ENCODE results near the gene SMOC2. TPM values are rescaled to one million over a fixed set of nuclear protein-coding genes. Genes with fewer than 3 reads are reported as not detected.

Gene SMOC2
- polyA plus RNA-seq, 1 donor (not counting 4 experiments of a cell fraction or from before 2014, with no cell fraction given), result 1.1 TPM

DNA sequence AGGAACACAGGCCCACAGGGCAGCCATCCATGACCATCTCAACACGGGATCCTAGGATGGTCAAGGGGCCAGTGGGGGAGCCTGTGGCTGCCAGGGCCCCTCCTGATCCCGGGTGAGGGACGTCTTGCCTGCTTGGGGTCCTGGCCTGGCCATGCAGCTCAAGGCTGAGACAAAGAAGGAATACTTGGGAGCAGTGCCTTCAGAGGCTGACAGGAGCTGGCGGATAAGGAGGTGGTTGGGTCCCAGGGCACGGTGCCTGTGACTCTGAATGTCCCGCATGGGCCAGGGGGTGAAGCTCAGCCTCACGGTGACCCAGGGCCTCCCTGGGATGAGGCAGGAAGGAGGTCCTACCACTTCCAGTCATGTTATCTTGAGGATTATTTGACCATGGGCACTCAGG, 95.2 kb downstream of the SMOC2 start:
- Histone ChIP-seq H3K9ac (ENCODE audit: control insufficient read depth, extremely low read depth, insufficient read depth, low read length) (no peak overlapping the region), H3K4me2 (ENCODE audit: control insufficient read depth, extremely low read depth, insufficient read depth, low read depth, low read length) (no peak overlapping the region), H3K27ac (ENCODE audit: control insufficient read depth, insufficient read depth, low read length) (no peak overlapping the region), H3K4me1 (ENCODE audit: control insufficient read depth, extremely low read depth, insufficient read depth, low read length) (no peaks in the 10 kb centered on the region), H3K9me3 (ENCODE audit: control insufficient read depth, low read depth, low read length) (no peaks in the 10 kb centered on the region), H2AFZ (ENCODE audit: control insufficient read depth, low read length) (no peak overlapping the region), H3K36me3 (ENCODE audit: control insufficient read depth in 2 of 2, extremely low read depth in 1 of 2, insufficient read depth in 2 of 2, low read length in 2 of 2) (no peaks in the 10 kb centered on the region), H3K27me3 (ENCODE audit: control insufficient read depth, extremely low read depth, insufficient read depth, low read length) (no peaks in the 10 kb centered on the region), H3K79me2 (ENCODE audit: control insufficient read depth, insufficient read depth, low read length) (no peaks in the 10 kb centered on the region), H4K20me1 (ENCODE audit: control insufficient read depth, extremely low read depth, insufficient read depth, low read length) (no peaks in the 10 kb centered on the region), H3K9me1 (ENCODE audit: control insufficient read depth, extremely low read depth, insufficient read depth, low read length) (no peaks in the 10 kb centered on the region), H3K4me3 (ENCODE audit: control insufficient read depth in 2 of 3, extremely low read depth in 1 of 3, insufficient read depth in 2 of 3, low read depth in 1 of 3, low read length in 3 of 3) (no peak overlapping the region)
- no peak for DNase-seq (ENCODE audit: low read depth, low spot score)
- no peak for TF ChIP-seq EZH2 (IDR thresholded peaks at IDR 0.05; ENCODE audit: low read length)
- TF ChIP-seq, protein P1, sequence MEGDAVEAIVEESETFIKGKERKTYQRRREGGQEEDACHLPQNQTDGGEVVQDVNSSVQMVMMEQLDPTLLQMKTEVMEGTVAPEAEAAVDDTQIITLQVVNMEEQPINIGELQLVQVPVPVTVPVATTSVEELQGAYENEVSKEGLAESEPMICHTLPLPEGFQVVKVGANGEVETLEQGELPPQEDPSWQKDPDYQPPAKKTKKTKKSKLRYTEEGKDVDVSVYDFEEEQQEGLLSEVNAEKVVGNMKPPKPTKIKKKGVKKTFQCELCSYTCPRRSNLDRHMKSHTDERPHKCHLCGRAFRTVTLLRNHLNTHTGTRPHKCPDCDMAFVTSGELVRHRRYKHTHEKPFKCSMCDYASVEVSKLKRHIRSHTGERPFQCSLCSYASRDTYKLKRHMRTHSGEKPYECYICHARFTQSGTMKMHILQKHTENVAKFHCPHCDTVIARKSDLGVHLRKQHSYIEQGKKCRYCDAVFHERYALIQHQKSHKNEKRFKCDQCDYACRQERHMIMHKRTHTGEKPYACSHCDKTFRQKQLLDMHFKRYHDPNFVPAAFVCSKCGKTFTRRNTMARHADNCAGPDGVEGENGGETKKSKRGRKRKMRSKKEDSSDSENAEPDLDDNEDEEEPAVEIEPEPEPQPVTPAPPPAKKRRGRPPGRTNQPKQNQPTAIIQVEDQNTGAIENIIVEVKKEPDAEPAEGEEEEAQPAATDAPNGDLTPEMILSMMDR (optimal IDR thresholded peaks at IDR 0.05 in 1 of 3, IDR thresholded peaks at IDR 0.05 in 1 of 3, conservative IDR thresholded peaks at IDR 0.05 in 1 of 3; ENCODE audit: extremely low read depth in 1 of 3, insufficient read depth in 2 of 3, low read length in 3 of 3), result no peak
- dilution Hi-C loops (cut with MboI; ENCODE audit: extremely low pct_ligation_motif_present, low sequenced_read_pairs), result no loop called here
- no peak for FAIRE-seq

DNA sequence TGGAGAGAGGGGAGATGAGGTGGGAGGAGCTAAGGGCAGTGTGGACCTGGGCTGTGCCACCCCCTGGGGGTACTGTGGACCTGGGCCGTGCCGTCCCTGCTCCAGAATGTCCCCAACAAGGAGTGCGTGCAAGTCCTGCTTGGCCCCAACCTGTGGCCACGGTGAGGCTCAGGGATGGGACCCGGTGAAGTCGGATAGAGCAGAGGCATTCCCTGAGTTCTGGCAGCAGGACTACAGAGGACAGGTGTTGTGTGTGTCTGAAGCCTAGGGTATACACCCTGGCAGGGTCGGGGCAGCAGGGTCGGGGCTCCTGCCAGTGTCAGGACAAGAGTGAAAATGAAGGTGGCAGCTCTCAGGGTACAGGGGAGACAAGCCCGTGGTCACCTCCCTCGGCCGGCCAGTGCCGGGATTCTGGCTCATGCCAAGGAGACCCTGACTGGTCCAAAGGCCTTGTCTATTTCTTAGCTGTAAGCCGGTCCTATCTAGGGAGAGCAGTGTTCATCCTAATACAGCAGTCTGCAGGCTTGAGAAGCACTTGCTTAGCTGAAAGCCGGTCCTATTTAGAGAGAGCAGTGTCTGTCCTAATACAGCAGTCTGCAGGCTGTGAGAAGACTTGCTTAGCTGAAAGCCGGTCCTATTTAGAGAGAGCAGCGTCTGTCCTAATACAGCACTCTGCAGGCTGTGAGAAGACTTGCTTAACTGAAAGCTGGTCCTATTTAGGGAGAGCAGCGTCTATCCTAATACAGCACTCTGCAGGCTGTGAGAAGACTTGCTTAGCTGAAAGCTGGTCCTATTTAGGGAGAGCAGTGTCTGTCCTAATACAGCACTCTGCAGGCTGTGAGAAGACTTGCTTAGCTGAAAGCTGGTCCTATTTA, 95.9 kb downstream of the SMOC2 start:
- no peak for TF ChIP-seq EZH2 (IDR thresholded peaks at IDR 0.05; ENCODE audit: low read length)
- TF ChIP-seq, protein P1 (optimal IDR thresholded peaks at IDR 0.05 in 1 of 3, IDR thresholded peaks at IDR 0.05 in 1 of 3, conservative IDR thresholded peaks at IDR 0.05 in 1 of 3; ENCODE audit: extremely low read depth in 1 of 3, insufficient read depth in 2 of 3, low read length in 3 of 3), result no peak
- no peak overlapping the region for H3K4me2 ChIP-seq (ENCODE audit: control insufficient read depth, extremely low read depth, insufficient read depth, low read depth, low read length)
- no peak overlapping the region for H3K9ac ChIP-seq (ENCODE audit: control insufficient read depth, extremely low read depth, insufficient read depth, low read length)
- no peaks in the 10 kb centered on the region for H3K9me1 ChIP-seq (ENCODE audit: control insufficient read depth, extremely low read depth, insufficient read depth, low read length)
- DNase-seq (ENCODE audit: low read depth, low spot score) (no peak), FAIRE-seq (no peak)
- H3K27ac ChIP-seq (ENCODE audit: control insufficient read depth, insufficient read depth, low read length), result no peak overlapping the region
- no peaks in the 10 kb centered on the region for H3K9me3 ChIP-seq (ENCODE audit: control insufficient read depth, low read depth, low read length)
- H3K79me2 ChIP-seq (ENCODE audit: control insufficient read depth, insufficient read depth, low read length), result no peaks in the 10 kb centered on the region
- H4K20me1 ChIP-seq (ENCODE audit: control insufficient read depth, extremely low read depth, insufficient read depth, low read length), result no peaks in the 10 kb centered on the region
- no peaks in the 10 kb centered on the region for H3K4me1 ChIP-seq (ENCODE audit: control insufficient read depth, extremely low read depth, insufficient read depth, low read length)
- H3K36me3 ChIP-seq (ENCODE audit: control insufficient read depth in 2 of 2, extremely low read depth in 1 of 2, insufficient read depth in 2 of 2, low read length in 2 of 2), result no peaks in the 10 kb centered on the region
- no peak overlapping the region for H2AFZ ChIP-seq (ENCODE audit: control insufficient read depth, low read length)
- dilution Hi-C loops (cut with MboI; ENCODE audit: extremely low pct_ligation_motif_present, low sequenced_read_pairs), result no loop called here
- no peak overlapping the region for H3K4me3 ChIP-seq (ENCODE audit: control insufficient read depth in 2 of 3, extremely low read depth in 1 of 3, insufficient read depth in 2 of 3, low read depth in 1 of 3, low read length in 3 of 3)
- H3K27me3 ChIP-seq (ENCODE audit: control insufficient read depth, extremely low read depth, insufficient read depth, low read length), result no peaks in the 10 kb centered on the region
